HG02973 (cell line): ENCODE measurements around the gene VIPR2.
"Not testable (repeated sequence)": the region's sequence is repeated elsewhere in the genome, so short reads cannot be mapped to it uniquely, and the experiment has no call there.

ENCODE experiments used
- ATAC-seq: cut with Tn5 transposase; IDR thresholded peaks from one replicate; pipeline ENCODE4 v1.9.1; 2021; ENCODE audit warnings: moderate library complexity; ENCODE audit not compliant: unreplicated experiment

VIPR2 gene

DNA sequence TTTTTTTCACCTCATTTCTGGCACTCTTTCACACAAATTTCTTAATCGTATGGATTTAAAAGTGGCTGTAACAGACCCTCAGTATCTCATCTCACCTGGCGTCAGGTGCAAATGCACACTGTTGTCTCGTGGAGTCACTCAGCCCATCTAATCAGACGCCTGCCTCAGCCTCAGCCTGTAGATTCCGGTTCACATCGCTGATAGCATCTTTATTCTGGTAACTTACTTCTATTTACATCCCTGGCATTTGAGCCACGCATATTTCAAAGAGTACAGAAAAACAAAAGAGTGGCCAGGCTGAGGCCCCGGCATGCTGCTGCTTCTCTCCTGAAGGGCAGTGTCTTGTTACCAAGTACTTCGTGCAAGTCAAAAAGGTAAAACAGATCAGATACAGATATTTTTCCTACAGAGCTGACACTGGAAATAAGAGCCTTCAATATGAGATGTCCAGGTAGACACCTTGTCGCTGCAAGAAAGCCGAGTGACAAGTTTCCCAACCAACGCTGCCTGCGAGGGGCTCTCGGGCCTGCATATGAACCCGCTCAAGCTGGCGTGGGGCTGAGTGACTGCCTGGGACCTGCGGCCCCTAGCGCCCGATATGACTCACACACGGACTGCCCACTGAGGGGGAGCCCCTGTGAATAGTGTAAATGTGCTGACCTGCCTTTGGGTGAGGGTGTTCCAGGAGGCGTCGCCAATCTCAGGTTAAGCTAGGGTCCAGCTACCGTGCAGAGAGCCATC is 4.3 kb downstream of the VIPR2 start:
- ATAC-seq = no peak

DNA sequence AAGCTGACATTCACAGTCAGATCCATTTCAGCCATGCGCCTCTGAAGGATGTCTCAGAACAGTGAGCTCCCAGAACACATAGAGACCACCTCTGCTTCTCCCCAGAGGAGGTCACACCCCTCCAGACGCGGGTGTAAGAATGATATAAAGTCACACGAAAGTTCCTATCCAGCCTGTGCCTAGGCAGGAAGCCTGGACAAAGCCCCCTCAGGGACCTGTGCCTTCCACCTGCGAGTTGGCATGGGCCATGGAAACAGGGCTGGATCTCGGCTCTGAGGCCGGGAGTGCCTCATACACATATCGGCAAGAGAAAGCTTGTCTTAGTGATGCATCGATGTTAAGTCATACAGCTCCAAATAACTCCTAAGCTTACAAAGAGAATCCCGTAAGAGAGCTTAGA is 5.0 kb downstream of the VIPR2 start:
- ATAC-seq = no peak

DNA sequence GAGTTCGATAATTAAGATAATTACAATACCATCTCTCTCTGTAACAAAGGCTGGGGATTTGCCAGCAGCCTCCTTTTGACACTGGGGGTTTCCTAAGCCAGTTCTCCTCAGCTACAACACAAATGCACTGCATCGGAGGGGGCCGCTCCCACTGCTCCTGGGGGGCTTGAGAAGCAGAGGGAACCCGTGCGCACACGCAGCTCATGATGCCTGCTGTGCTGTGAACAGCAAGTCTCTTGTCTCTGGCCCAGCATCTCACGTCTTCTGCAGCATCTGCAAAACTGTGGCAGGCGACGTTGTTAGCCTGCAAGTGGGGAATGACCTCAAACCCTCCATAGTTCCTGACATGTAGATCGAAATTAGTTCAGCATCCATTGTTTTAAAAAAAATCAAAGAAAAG is 5.5 kb downstream of the VIPR2 start:
- ATAC-seq = no peak

DNA sequence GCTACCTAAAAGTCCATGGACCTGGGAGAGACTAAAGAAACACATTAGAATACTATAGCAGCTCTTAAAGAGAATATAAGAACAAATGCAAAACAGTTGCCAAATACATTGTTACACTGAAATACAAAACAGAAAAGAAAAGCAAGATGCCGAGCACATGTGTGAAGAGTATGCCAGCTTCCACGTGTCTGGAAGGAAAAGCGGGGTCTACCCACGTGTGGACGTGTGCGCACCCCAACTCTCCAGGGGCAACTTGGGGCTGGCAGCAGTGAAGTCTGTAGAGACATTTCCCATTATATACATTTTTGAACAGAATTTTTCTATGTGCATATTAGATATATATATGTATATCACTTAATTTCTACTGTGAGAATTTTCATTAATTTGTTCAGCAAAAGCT is 6.2 kb downstream of the VIPR2 start:
- ATAC-seq = no peak

DNA sequence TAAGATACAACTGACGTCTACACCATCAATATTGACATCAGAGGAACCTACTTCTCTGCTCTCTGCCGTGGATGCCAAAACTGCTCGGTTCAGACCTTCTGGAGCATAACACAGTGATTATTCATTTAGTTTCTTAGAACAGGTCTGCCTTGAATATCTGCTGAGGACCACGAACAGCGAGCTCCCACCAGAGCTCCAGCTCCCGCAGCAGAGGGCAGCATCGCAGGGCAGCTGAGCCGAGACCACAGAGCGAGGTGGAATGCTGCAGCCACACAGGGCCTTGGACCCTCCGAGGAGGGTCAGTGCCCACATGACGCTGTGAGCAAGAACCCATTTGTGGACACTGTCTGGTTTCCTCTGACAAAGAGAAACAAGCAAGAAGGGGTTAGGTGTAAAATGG is 6.8 kb downstream of the VIPR2 start:
- no peak for ATAC-seq

DNA sequence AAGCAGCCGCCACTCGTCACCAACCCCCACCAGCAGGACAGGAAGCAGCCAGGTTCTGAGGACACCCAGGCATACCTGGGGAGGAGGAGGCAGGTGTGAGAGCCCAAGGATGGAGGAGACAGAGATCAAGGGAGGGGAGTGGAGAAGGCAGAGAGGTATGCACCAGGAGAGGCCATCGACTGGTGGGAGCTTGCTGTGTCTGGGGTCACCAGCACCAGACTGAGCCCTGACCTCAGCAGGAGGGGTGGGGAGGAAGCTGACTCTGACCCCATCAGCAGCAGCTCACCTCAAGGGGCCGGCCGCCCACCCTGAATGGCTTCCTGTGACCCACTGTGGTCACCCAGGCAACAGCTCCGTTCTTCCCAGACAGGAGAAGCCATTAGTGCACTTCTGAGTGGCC is 7.8 kb downstream of the VIPR2 start:
- no peak for ATAC-seq

DNA sequence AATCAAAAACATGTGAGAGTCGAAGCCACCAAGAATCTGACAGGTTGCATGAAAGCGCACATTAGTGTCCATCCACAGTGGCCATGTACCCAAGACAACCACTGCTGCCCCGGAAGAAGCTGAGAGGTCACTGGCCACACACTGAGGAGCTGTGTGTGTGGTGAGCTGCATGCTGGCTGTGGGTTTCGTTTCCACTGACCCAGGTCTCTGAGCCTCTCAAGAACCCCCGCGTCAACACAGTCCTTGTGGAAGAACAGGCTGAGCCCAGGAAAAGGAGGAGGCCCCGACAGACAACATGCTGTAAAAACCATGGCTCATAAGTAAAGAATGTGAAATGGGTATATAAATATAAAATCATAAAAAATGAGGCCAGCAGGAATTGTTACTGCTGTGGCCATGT is 8.2 kb downstream of the VIPR2 start:
- no peak for ATAC-seq

DNA sequence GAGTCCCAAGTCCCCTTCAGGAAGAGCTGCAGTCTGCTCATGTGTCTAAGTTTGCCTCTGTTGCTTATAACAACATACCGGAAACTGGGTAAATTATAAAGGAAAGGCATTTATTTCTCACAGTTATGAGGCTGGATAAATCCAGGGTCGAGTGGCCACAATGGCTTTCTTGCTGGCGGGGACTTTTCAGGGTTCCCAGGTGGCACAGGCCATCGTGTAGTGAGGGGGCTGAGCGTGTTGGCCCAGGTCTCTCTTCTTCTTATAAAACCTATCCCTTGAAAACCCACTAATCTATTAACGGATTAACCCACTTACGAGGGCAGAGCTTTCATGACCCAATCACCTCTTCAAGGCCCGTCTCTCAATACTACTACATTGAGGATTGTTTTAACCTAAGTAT is 8.7 kb downstream of the VIPR2 start:
- no peak for ATAC-seq

DNA sequence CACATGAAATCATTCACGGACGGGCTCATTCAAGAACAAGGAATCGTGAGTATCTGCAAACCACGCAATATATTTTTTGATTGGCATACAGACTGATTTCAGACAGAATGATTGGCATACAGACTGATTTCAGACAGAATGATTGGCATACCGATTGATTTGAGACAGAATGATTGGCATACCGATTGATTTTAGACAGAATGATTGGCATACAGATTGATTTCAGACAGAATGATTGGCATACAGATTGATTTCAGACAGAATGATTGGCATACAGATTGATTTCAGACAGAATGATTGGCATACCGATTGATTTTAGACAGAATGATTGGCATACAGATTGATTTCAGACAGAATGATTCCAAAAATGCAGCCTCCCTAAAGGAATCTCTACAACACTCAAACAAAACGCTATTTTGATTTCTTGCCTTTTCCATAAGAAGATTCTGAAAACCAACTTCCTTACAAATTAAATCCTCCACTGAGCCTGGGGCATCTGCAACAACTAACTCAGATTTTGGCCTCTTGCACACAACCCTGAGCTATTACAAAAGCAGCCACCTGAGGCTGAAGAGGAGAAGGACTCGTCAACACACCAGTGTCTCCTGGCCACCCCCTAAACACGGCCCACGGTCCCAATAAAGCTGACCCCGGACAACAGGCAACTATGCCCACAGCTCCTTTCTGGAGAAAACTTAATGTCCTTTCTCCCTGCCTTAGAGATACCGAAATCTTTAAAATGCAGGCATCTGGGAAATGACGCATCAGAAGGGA is 11.8 kb downstream of the VIPR2 start:
- not testable (repeated sequence) for ATAC-seq

DNA sequence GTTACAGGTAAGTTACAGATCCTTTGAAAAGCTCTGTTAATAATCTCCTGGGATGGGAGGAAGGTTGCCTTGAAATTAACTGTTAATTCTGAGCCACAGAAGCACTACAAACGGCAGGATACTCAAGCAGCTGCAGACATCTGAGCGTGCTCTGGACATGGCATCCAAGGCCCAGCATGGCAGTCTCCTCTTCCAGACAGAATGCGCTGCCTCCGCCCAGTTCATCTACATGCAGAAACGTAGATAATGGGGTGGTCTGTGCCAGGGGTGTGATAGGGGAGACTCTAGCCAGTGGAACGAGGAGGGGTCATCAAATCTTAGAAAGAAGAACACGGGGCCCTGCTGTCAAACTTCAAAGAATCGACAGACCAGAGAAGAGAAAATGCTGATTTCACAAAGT is 13.8 kb downstream of the VIPR2 start:
- ATAC-seq = no peak

DNA sequence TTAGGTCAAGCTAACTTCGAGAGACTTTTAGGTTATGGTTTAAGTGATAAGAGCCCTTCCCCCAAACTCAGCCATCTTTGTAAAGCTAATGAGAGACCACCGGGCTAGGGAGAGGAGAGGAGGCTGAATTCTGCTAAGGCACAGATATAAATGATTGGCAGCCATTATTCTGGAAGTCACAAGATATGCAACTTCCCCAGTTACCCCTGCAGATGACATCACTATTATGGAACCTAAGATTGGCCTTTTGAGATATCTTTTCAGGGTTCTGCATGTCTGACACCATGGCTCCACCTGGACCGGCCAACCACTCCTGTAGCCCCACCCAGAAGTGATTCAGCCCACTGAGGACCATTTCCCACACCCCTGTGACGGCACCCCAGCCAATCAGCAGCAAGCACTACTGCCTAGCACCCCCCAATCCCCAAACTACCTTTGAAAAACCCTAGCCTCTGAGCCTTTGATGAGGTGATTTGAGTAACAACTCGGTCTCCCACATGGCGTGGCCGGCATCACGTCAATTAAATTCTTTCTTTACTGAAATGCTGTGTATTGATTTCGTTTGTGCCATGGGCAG is 14.4 kb downstream of the VIPR2 start:
- no peak for ATAC-seq

DNA sequence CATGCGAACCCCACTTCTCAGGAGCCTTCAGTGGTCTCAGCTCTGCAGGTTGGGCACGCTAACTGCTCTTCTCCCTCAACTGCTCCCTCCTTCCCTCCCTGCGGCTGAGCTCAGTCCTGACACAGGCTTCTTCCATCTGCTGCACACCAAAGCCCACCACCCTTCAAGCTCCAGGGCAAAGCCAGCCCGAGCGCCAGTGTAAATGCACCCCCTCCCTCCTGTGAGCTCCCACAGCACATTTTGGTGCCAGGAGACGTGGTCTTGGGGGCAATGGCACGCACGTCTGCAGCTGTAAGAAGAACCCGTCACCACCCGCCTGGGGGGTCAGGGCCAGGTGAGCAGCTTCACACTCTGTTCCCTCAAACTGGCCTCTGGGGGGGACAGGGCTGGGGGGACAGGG is 15.9 kb downstream of the VIPR2 start:
- ATAC-seq = no peak

DNA sequence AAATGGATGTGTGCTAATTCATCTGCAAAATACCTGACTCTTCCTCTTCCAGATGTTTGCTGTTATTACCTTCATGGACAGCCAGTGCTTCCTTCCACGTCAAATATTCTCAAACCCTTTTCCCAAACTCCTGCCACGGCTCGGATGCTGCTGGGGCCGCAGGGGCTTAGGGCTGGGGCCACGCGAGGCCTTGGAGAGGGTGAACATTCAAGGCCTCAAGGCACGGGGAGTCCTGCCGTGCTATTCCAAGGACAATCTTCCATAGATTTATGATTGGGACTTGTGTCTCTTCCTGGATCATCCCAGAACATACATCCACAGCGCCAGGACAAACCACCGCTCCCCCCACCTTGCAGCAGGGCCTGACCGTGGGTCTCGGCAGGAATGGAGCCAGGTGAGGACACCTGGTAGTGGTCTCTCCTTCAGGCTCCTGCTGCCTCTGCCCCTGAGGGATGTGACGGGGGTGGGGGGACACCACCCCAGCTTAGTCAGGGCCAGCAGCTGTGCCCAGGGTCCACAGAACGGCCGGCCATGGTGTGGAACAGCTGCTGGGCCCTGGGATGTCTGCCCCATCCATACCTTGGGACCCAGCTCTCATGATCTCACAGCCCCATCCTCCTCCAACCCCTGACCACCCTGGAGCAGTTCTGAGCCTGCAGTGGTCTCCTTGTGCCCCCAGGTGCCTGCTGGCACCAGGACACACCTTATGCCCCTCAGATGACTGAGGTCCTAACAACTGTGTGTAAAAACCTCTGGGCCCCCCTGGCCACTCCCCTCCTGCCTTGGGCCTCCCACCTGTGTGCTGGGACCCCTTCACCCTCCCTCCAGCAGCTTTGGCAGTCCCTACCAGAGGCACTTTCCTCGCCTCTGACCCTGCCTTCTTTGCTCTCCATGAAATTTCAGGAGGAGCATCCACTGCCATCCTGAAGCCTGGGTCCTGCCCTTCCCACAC is 16.7 kb downstream of the VIPR2 start:
- ATAC-seq = no peak

DNA sequence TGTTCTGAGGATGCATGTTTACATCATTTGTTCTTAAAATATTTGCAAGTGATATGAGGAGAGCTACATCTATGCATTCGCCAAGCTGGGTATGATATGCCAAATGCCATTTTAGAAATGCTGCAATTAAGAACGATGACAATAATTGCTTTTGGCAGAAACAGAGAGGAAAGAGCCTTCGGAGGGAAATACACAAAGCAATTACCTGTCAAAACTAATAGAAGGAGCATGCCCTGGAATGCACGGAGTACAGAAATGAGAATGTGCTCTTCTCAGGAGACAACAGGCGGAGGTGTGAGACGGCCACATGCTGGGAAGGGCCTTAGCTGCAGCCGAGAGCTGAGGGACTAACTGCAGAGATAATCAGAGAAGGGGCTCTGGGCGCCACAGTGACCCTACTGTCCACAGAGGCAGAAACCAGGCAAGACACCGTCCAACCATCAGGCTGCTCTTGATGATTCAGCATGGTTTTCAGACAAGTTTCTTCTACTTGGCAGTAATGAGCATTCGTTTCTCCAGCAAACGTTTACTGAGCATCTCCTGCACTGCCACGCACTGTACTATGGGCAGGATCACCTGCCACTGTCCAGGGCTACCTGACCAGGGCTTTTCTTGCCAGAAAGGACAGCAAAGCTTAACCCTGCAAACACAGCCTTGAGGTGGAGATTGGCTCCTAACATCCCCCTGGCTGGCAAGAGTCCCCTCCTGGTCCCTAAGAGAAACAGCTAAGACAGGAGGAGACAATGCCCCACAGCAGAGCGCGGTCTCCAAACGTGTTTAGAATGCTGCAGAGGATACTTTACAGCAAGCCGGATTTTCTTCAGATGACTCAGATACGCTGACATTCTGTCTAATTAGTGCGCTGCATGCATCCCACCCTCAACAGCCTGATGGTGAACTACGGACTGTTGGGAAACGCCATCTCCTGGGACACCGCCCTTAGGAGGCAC is 18.1 kb downstream of the VIPR2 start:
- ATAC-seq = no peak

DNA sequence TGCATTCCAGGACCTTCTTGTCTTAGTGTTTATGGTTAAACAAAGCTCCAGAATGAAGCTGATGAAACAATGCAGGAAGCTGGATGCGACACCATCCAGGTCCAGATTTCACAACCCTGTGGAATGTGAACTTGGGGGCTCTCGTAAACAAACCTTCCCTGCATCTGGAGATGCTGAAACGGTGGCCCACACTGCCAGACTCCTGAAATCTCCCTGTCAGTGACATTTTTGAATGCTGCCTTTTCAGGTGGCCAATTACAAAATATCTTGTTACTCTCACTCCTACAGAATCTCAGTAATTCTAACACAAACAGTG is 18.8 kb downstream of the VIPR2 start:
- ATAC-seq = no peak

DNA sequence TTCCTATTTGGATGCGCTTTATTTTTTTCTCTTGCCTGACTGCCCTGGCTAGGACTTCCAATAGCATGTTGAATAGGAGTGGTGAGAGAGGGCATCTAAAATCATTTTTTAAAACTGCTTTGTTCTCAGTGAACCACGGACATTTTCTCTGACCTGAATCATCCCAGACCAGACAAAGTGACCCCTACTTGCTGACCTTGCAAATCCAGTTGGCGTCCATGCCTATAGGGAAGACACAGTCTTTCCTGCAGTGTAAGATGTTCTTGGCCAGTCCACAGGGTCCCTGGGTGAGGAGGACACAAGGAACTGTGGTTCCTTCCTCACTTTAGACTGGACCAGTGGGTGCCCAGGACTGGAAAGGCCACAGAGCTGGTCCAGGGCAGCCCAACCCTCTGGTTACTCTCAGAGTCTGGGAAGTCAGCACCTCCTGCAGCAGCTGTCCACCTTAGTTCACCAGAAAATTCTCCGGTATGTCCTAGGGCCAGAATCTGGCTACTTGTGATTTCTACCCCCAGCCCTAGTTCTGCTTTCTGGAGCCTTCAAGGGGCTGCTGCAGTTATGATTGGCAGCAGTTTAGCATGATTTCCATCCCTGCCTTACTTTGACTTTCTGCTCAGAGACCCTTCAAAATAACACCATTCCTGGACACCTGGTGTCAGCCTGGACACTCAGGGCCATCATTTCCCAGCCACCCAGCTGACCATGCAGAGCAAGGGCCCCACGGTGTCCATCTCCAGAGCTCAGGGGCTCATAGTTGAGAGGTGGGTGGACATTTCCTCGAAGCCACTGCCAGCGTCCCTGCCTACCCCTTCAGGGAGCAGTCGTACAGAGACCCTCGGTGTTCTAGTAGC is 19.3 kb downstream of the VIPR2 start:
- no peak for ATAC-seq

DNA sequence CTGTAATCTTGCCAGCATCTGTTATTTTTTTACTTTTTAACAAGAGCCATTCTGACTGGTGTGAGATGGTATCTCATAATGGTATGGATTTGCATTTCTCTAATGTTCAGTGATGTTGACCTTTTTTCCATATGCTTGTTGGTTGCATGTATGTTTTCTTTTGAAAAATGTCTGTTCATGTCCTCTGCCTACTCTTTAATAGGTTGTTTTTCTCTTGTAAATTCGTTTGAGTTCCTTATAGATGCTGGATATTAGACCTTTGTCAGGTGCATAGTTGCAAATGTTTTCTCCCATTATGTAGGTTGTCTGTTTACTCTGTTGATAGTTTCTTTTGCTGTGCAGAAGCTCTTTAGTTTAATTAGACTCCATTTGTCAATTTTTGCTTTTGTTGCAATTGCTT is 20.9 kb downstream of the VIPR2 start:
- not testable (repeated sequence) for ATAC-seq

DNA sequence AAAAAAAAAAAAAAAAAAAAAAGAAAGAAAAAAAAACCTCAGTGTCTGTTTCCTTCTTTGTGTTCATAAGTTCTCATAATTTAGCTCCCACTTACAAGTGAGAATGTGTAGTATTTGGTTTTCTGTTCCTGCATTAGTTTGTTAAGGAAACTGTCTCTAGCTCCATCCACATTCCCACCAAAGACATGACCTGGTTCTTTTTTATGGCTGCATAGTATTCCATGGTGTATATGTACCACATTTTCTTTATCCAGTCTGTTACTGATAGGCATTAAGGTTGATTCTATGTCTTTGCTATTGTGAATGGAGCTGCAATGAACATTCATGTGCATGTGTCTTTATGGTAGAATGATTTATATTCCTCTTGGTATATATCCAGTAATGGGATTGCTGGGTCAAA is 21.4 kb downstream of the VIPR2 start:
- ATAC-seq = not testable (repeated sequence)

DNA sequence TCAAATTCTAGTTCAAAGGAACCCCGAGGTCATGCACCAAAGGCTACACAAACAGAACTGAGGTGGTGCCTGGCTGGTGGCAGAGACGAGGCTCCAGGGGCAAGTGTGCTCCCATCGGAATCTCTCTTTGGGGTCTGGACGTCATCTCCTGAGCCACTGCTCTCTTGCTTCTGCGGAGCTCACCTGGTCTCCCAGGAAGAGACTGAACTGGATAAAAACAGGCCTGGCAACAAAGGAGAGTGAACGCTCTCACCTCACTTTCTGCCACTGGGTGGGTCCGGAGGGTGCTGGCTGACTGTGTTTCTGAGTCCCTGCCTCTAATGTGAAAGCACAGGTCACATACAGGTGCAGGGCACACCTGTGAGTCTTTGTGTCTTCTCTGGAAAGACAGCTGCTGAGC is 22.4 kb downstream of the VIPR2 start:
- ATAC-seq = no peak
